ENCODE measurements around the gene IL17REL.

- no peak for TF ChIP-seq CTCF (IDR thresholded peaks at IDR 0.05)
- no peak for TF ChIP-seq POLR2A (IDR thresholded peaks at IDR 0.05)
These were observed 4.2 kb downstream of the IL17REL start for GRCh38 chr22:50008151-50009040.
